ENCODE measurements around the gene ADNP. TPM values are rescaled to one million over a fixed set of nuclear protein-coding genes. Genes with fewer than 3 reads are reported as not detected.

Gene ADNP
- total and polyA plus RNA-seq, 2 donors (not counting 1 experiment from before 2014, with no cell fraction given) = 20.4 to 94.8 TPM

- Histone ChIP-seq H3K27ac (ENCODE audit: low read length in 2 of 2) (no peak overlapping the region), H3K79me2 (ENCODE audit: control insufficient read depth, insufficient read depth, low read length) (peaks cover 85% of the 10 kb centered on the region), H3K4me2 (replicated peaks; ENCODE audit: low read depth, low read length, poor library complexity, severe bottlenecking) (no peak overlapping the region), H4K20me1 (ENCODE audit: control insufficient read depth, insufficient read depth, low read length, poor library complexity, severe bottlenecking) (peaks cover 63% of the 10 kb centered on the region), H3K9me3 (ENCODE audit: control extremely low read depth in 1 of 3, control insufficient read depth in 2 of 3, insufficient read depth in 1 of 3, low read length in 2 of 3) (no peaks in the 10 kb centered on the region), H3K4me3 (ENCODE audit: control extremely low read depth in 1 of 5, extremely low read depth in 1 of 5, insufficient read depth in 1 of 5, low read depth in 2 of 5, low read length in 4 of 5) (no peak overlapping the region), H3K27me3 (replicated peaks in 1 of 4; ENCODE audit: control extremely low read depth in 1 of 4, control insufficient read depth in 3 of 4, insufficient read depth in 4 of 4, low read length in 3 of 4) (no peaks in the 10 kb centered on the region), H3K4me1 (ENCODE audit: control insufficient read depth in 2 of 2, insufficient read depth in 2 of 2, low read length in 2 of 2) (peaks cover 0 to 4% of the 10 kb centered on the region in 2 donors), H3K36me3 (replicated peaks in 1 of 2; ENCODE audit: control extremely low read depth in 1 of 2, control insufficient read depth in 1 of 2, extremely low read depth in 1 of 2, insufficient read depth in 2 of 2, low read length in 1 of 2) (peaks cover 0 to 47% of the 10 kb centered on the region in 2 experiments), H2AFZ (ENCODE audit: insufficient read depth, low read depth, low read length, poor library complexity, severe bottlenecking) (no peak overlapping the region), H3K9ac (ENCODE audit: low read length) (no peak overlapping the region)
- POLR2A ChIA-PET = no interaction called here
- H3K27me3 Mint-ChIP-seq = no peaks in the 10 kb centered on the region
- intact Hi-C loops (cut with micrococcal nuclease) = no loop called here
- no peak for DNase-seq
- TF ChIP-seq CTCF (IDR thresholded peaks at IDR 0.05) (no peak), EZH2 (IDR thresholded peaks at IDR 0.05; ENCODE audit: borderline replicate concordance, insufficient read depth, low read depth, low read length, poor library complexity, severe bottlenecking) (no peak)
- peaks cover 7% of the 10 kb centered on the region for H3K4me1 Mint-ChIP-seq
- no peak for ATAC-seq (ENCODE audit: low read depth)
- H3K9me3 Mint-ChIP-seq (ENCODE audit: insufficient read depth) = no peaks in the 10 kb centered on the region
- no peak overlapping the region for H3K27ac Mint-ChIP-seq
- 97% methylated on average over 7 of the region's 7 CpGs for WGBS (ENCODE audit: insufficient coverage)
- CTCF ChIA-PET = interaction anchor here (0.5 to 1.0 kb wide), 2 partner anchors 11 to 58 kb away, joined by 3 read pairs; no protein-coding TSS in a partner anchor
- no peak overlapping the region for H3K4me3 Mint-ChIP-seq
Observed at GRCh38 chr20:50865591-50865990, 65.6 kb downstream of the ADNP start.

- H3K79me2 ChIP-seq (ENCODE audit: control insufficient read depth, insufficient read depth, low read length) = peaks cover 85% of the 10 kb centered on the region
- no peaks in the 10 kb centered on the region for H3K27me3 ChIP-seq (replicated peaks in 1 of 4; ENCODE audit: control extremely low read depth in 1 of 4, control insufficient read depth in 3 of 4, insufficient read depth in 4 of 4, low read length in 3 of 4)
- H3K9me3 ChIP-seq (ENCODE audit: control extremely low read depth in 1 of 3, control insufficient read depth in 2 of 3, insufficient read depth in 1 of 3, low read length in 2 of 3) = no peaks in the 10 kb centered on the region
- H4K20me1 ChIP-seq (ENCODE audit: control insufficient read depth, insufficient read depth, low read length, poor library complexity, severe bottlenecking) = peaks cover 63% of the 10 kb centered on the region
- no peak overlapping the region for H3K4me2 ChIP-seq (replicated peaks; ENCODE audit: low read depth, low read length, poor library complexity, severe bottlenecking)
- CTCF ChIA-PET = interaction anchor here (0.5 kb wide), 1 partner anchor 57 kb away, joined by 3 read pairs; no protein-coding TSS in a partner anchor
- H3K27me3 Mint-ChIP-seq = no peaks in the 10 kb centered on the region
- H2AFZ ChIP-seq (ENCODE audit: insufficient read depth, low read depth, low read length, poor library complexity, severe bottlenecking) = no peak overlapping the region
- H3K9me3 Mint-ChIP-seq (ENCODE audit: insufficient read depth) = no peaks in the 10 kb centered on the region
- DNase-seq (no peak), ATAC-seq (ENCODE audit: low read depth) (no peak)
- no peak overlapping the region for H3K27ac Mint-ChIP-seq
- H3K4me1 ChIP-seq (ENCODE audit: control insufficient read depth in 2 of 2, insufficient read depth in 2 of 2, low read length in 2 of 2) = no peaks in the 10 kb centered on the region
- no peak overlapping the region for H3K27ac ChIP-seq (ENCODE audit: low read length in 2 of 2)
- POLR2A ChIA-PET = no interaction called here
- WGBS (ENCODE audit: insufficient coverage) = 96% methylated on average over 6 of the region's 6 CpGs
- peaks cover 0 to 50% of the 10 kb centered on the region in 2 experiments for H3K36me3 ChIP-seq (replicated peaks in 1 of 2; ENCODE audit: control extremely low read depth in 1 of 2, control insufficient read depth in 1 of 2, extremely low read depth in 1 of 2, insufficient read depth in 2 of 2, low read length in 1 of 2)
- no peak overlapping the region for H3K4me3 Mint-ChIP-seq
- H3K4me1 Mint-ChIP-seq = peaks cover 9% of the 10 kb centered on the region
- intact Hi-C loops (cut with micrococcal nuclease) = no loop called here
- H3K9ac ChIP-seq (ENCODE audit: low read length) = no peak overlapping the region
- TF ChIP-seq EZH2 (IDR thresholded peaks at IDR 0.05; ENCODE audit: borderline replicate concordance, insufficient read depth, low read depth, low read length, poor library complexity, severe bottlenecking) (no peak), CTCF (IDR thresholded peaks at IDR 0.05) (no peak)
- H3K4me3 ChIP-seq (ENCODE audit: control extremely low read depth in 1 of 5, extremely low read depth in 1 of 5, insufficient read depth in 1 of 5, low read depth in 2 of 5, low read length in 4 of 5) = no peak overlapping the region
Observed at GRCh38 chr20:50865114-50865513, 66.1 kb downstream of the ADNP start.

All from B cell (primary cell).